ENCODE data around the gene MZT2A.
"Not testable (repeated sequence)": the region's sequence is repeated elsewhere in the genome, so short reads cannot be mapped to it uniquely, and the experiment has no call there.

Gene MZT2A, protein sequence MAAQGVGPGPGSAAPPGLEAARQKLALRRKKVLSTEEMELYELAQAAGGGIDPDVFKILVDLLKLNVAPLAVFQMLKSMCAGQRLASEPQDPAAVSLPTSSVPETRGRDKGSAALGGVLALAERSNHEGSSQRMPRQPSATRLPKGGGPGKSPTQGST

DNA sequence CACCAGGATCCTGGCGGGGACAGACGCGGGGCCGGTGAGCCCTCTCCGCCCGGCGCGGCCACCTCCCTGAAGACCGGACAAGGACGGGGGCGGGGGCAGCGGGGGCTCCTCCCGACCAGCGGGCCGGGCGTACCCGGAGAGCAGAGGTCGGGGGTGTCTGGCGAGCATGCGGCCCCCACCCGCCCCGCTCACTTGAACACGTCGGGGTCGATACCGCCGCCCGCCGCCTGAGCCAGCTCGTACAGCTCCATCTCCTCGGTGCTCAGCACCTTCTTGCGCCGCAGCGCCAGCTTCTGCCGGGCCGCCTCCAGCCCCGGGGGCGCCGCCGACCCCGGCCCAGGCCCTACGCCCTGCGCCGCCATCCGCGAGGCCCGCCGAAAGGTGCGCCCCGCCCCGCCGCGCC lies at the start of gene MZT2A:
MZT2A (minus strand) TSS at position 383 of the 403 bp plus-strand sequence; CDS start at position 362, 21 bp downstream.
- H2AFZ ChIP-seq (ENCODE audit: low read length), result peak within 1 kb of the TSS; percentile 97
- not testable (repeated sequence) for H3K27me3 ChIP-seq (ENCODE audit: insufficient read depth, low read length, poor library complexity, severe bottlenecking); H3F3A ChIP-seq (ENCODE audit: low read depth); H3K9me2 ChIP-seq (replicated peaks; ENCODE audit: low read depth, low read length); H3K36me3 ChIP-seq (ENCODE audit: insufficient read depth, low read length); H3K9me3 ChIP-seq (ENCODE audit: insufficient read depth, low read depth, low read length)
- H3K9ac ChIP-seq (ENCODE audit: low read depth, low read length, poor library complexity, severe bottlenecking), result peak within 1 kb of the TSS; percentile 99
- H3K4me2 ChIP-seq (ENCODE audit: low read depth, low read length, poor library complexity, severe bottlenecking), result peak within 1 kb of the TSS; percentile 96
- peaks cover 49% of the 10 kb centered on the region for H4K20me1 ChIP-seq (ENCODE audit: insufficient read depth, low read length, poor library complexity, severe bottlenecking)
- H3K4me1 ChIP-seq (ENCODE audit: insufficient read depth, low read length, poor library complexity, severe bottlenecking), result peaks cover 34% of the 10 kb centered on the region
- peak within 1 kb of the TSS; percentile 99 for H3K4me3 ChIP-seq (ENCODE audit: low read length, poor library complexity, severe bottlenecking)
- peaks cover 84% of the 10 kb centered on the region for H3K79me2 ChIP-seq (ENCODE audit: insufficient read depth, low read length)

DNA sequence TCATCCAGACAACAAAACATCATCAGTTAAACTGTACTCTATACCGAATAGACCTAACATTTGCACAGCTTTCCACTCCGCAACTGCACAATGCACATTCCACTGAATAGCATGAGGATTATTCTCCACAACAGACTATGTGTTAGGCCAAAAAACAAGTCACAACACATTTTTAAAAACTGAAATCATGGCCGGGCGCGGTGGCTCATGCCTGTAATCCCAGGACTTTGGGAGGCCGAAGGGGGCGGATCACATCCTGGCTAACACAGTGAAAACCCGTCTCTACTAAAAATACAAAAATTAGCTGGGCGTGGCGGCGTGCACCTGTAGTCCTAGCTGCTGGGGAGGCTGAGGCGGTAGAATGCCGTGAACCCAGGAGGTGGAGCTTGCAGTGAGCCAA lies 46.7 kb upstream of the MZT2A start:
- H3K9me3 ChIP-seq (ENCODE audit: insufficient read depth, low read depth, low read length); H3K4me2 ChIP-seq (ENCODE audit: low read depth, low read length, poor library complexity, severe bottlenecking); H2AFZ ChIP-seq (ENCODE audit: low read length); H3K36me3 ChIP-seq (ENCODE audit: insufficient read depth, low read length); H3K9ac ChIP-seq (ENCODE audit: low read depth, low read length, poor library complexity, severe bottlenecking); H3F3A ChIP-seq (ENCODE audit: low read depth); H3K4me3 ChIP-seq (ENCODE audit: low read length, poor library complexity, severe bottlenecking); H3K9me2 ChIP-seq (replicated peaks; ENCODE audit: low read depth, low read length); H3K4me1 ChIP-seq (ENCODE audit: insufficient read depth, low read length, poor library complexity, severe bottlenecking); H3K27me3 ChIP-seq (ENCODE audit: insufficient read depth, low read length, poor library complexity, severe bottlenecking); H3K79me2 ChIP-seq (ENCODE audit: insufficient read depth, low read length); H4K20me1 ChIP-seq (ENCODE audit: insufficient read depth, low read length, poor library complexity, severe bottlenecking): not testable (repeated sequence)

DNA sequence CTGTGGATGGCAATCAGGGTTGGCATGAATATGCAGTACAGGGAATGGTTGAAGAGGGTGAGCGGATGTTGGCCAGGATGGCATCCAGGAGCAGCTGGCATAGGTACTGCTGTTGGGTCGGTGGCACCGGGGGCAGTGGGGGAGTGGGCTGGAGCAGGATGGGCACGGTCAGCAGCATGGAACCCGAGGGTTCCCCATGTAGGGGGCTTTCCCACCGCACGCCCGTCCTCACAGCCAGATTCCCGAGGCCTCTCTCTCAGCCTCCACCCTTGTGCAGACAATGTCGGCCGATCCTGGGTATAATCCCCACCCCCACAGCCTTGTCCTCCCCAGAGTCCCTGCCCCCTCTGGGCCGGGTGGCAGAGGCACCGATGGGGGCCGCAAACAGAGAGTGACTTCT lies 44.6 kb upstream of the MZT2A start:
- H3K27me3 ChIP-seq (ENCODE audit: insufficient read depth, low read length, poor library complexity, severe bottlenecking); H3K4me1 ChIP-seq (ENCODE audit: insufficient read depth, low read length, poor library complexity, severe bottlenecking); H3K9ac ChIP-seq (ENCODE audit: low read depth, low read length, poor library complexity, severe bottlenecking); H3K9me2 ChIP-seq (replicated peaks; ENCODE audit: low read depth, low read length); H3K79me2 ChIP-seq (ENCODE audit: insufficient read depth, low read length); H3K4me3 ChIP-seq (ENCODE audit: low read length, poor library complexity, severe bottlenecking); H3K9me3 ChIP-seq (ENCODE audit: insufficient read depth, low read depth, low read length); H2AFZ ChIP-seq (ENCODE audit: low read length); H3K4me2 ChIP-seq (ENCODE audit: low read depth, low read length, poor library complexity, severe bottlenecking); H3K36me3 ChIP-seq (ENCODE audit: insufficient read depth, low read length); H4K20me1 ChIP-seq (ENCODE audit: insufficient read depth, low read length, poor library complexity, severe bottlenecking); H3F3A ChIP-seq (ENCODE audit: low read depth): not testable (repeated sequence)

DNA sequence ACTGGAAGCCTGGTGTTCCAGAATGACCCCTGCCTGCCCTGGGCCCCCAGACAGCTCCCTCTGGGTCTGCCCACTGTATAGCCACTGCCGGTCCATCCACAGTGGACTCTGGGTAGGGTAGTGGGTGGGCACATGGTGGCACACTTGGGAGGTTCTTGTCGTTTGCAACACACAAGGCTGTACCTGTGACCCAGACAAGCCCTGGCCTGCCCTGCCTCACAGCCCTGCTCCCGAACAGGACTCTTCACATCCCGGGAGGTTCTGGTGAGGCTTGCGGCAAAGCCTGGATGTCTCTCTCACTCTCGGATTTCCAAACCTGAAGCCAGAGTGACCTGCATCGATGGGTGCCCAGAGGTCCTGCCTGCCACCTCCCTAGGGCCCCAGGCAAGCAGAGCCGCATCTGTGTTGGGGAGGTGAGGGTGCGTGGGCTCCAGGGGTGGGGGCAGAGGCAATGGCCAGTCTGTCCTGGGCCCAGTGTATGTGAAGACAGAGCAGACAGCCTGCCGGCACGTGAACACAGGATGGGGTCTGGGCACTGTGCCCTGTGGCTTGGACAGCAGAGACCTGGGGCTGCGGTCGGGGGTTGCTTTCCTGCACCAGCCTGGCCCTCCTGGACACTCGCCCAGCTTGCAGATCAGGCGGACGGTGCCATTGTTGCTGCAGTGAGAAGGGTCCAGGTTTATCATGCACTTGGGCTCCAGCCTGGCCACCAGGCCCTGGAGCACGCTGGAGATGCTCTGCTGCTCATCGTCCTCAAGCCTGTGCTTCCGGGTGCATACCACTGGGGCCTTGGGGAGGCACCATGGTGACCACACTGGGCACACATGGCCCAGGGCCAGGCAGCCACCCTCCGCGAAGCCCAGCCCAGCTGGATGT lies 44.0 kb upstream of the MZT2A start:
- H3F3A ChIP-seq (ENCODE audit: low read depth); H3K4me3 ChIP-seq (ENCODE audit: low read length, poor library complexity, severe bottlenecking); H3K9me3 ChIP-seq (ENCODE audit: insufficient read depth, low read depth, low read length); H3K27me3 ChIP-seq (ENCODE audit: insufficient read depth, low read length, poor library complexity, severe bottlenecking); H3K9me2 ChIP-seq (replicated peaks; ENCODE audit: low read depth, low read length); H3K36me3 ChIP-seq (ENCODE audit: insufficient read depth, low read length); H3K79me2 ChIP-seq (ENCODE audit: insufficient read depth, low read length); H4K20me1 ChIP-seq (ENCODE audit: insufficient read depth, low read length, poor library complexity, severe bottlenecking); H3K4me1 ChIP-seq (ENCODE audit: insufficient read depth, low read length, poor library complexity, severe bottlenecking); H3K4me2 ChIP-seq (ENCODE audit: low read depth, low read length, poor library complexity, severe bottlenecking); H2AFZ ChIP-seq (ENCODE audit: low read length); H3K9ac ChIP-seq (ENCODE audit: low read depth, low read length, poor library complexity, severe bottlenecking): not testable (repeated sequence)

DNA sequence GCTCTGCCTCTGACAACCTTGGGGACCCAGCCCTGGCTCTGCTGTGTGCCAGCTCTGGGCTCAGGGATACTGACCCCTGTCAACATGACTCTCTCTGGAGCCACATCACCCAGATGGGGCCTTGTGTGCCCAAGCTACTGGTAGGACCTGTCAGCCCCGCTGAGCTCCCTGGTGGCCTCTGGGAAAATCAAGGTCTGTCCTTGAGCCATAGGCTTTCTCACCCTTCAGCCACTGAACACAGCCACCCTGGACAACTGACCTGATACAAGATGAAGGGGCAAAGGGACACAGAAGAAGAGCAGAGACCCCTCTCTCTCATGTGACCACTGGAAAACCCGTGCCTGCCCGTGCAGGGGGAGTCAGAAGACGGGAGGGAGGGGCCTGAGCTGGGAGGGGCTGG lies 43.3 kb upstream of the MZT2A start:
- Histone ChIP-seq H3K36me3 (ENCODE audit: insufficient read depth, low read length) (no peaks in the 10 kb centered on the region), H2AFZ (ENCODE audit: low read length) (no peak overlapping the region), H4K20me1 (ENCODE audit: insufficient read depth, low read length, poor library complexity, severe bottlenecking) (no peaks in the 10 kb centered on the region), H3K4me3 (ENCODE audit: low read length, poor library complexity, severe bottlenecking) (no peak overlapping the region), H3K79me2 (ENCODE audit: insufficient read depth, low read length) (no peaks in the 10 kb centered on the region), H3K27me3 (ENCODE audit: insufficient read depth, low read length, poor library complexity, severe bottlenecking) (no peaks in the 10 kb centered on the region), H3K4me2 (ENCODE audit: low read depth, low read length, poor library complexity, severe bottlenecking) (no peak overlapping the region), H3K9me3 (ENCODE audit: insufficient read depth, low read depth, low read length) (no peaks in the 10 kb centered on the region), H3K4me1 (ENCODE audit: insufficient read depth, low read length, poor library complexity, severe bottlenecking) (no peaks in the 10 kb centered on the region), H3F3A (ENCODE audit: low read depth) (no peaks in the 10 kb centered on the region), H3K9me2 (replicated peaks; ENCODE audit: low read depth, low read length) (no peaks in the 10 kb centered on the region), H3K9ac (ENCODE audit: low read depth, low read length, poor library complexity, severe bottlenecking) (no peak overlapping the region)
- TF ChIP-seq, protein P1, sequence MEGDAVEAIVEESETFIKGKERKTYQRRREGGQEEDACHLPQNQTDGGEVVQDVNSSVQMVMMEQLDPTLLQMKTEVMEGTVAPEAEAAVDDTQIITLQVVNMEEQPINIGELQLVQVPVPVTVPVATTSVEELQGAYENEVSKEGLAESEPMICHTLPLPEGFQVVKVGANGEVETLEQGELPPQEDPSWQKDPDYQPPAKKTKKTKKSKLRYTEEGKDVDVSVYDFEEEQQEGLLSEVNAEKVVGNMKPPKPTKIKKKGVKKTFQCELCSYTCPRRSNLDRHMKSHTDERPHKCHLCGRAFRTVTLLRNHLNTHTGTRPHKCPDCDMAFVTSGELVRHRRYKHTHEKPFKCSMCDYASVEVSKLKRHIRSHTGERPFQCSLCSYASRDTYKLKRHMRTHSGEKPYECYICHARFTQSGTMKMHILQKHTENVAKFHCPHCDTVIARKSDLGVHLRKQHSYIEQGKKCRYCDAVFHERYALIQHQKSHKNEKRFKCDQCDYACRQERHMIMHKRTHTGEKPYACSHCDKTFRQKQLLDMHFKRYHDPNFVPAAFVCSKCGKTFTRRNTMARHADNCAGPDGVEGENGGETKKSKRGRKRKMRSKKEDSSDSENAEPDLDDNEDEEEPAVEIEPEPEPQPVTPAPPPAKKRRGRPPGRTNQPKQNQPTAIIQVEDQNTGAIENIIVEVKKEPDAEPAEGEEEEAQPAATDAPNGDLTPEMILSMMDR (conservative IDR thresholded peaks at IDR 0.05; ENCODE audit: low read length), result no peak
- no peak for TF ChIP-seq EZH2phosphoT487 (IDR thresholded peaks at IDR 0.05; ENCODE audit: borderline replicate concordance)

DNA sequence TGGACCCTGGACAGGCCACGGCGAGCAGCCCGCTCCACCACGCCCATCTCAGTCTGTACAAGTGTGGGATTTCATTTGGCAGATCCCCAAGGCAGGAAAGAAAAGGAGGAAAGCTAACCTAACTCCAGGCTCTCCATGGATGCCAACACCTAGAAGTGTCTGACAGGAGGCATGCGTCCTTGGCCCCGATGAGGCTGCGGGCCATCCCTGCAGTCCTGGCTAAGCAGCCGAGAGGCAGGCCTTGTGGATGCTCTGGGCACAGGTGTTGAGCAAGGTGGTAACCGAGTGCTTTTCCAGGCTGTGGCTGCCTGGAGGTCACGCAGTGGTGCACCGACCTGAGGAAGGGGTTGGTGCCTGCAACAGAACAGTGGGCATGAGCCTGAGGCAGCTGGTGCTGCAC lies 42.8 kb upstream of the MZT2A start:
- H3K9ac ChIP-seq (ENCODE audit: low read depth, low read length, poor library complexity, severe bottlenecking); H3F3A ChIP-seq (ENCODE audit: low read depth); H3K4me3 ChIP-seq (ENCODE audit: low read length, poor library complexity, severe bottlenecking); H4K20me1 ChIP-seq (ENCODE audit: insufficient read depth, low read length, poor library complexity, severe bottlenecking); H3K9me2 ChIP-seq (replicated peaks; ENCODE audit: low read depth, low read length); H3K9me3 ChIP-seq (ENCODE audit: insufficient read depth, low read depth, low read length); H3K36me3 ChIP-seq (ENCODE audit: insufficient read depth, low read length); H3K4me1 ChIP-seq (ENCODE audit: insufficient read depth, low read length, poor library complexity, severe bottlenecking); H3K4me2 ChIP-seq (ENCODE audit: low read depth, low read length, poor library complexity, severe bottlenecking); H2AFZ ChIP-seq (ENCODE audit: low read length); H3K79me2 ChIP-seq (ENCODE audit: insufficient read depth, low read length); H3K27me3 ChIP-seq (ENCODE audit: insufficient read depth, low read length, poor library complexity, severe bottlenecking): not testable (repeated sequence)

Data from Loucy (cell line).